GM18520 (cell line): ENCODE measurements around the gene KLK15.

Experiments
- ATAC-seq: cut with Tn5 transposase; IDR thresholded peaks from one replicate; pipeline ENCODE4 v1.9.1; 2021; ENCODE audit not compliant: unreplicated experiment

KLK15 gene

GRCh38 chr19:50777261-50777660 is 56.1 kb downstream of the KLK15 start:
- ATAC-seq = no peak

- no peak for ATAC-seq
Measured at GRCh38 chr19:50776131-50776530, 57.2 kb downstream of the KLK15 start.
